K562 (cell line): ENCODE measurements around the gene COL4A2. TPM values are rescaled to one million over a fixed set of nuclear protein-coding genes. Genes with fewer than 3 reads are reported as not detected.

Experiments
- ATAC-seq: fragments of 200-7000 bp; cut with Tn5 transposase; 3 replicates; pipeline ENCODE4 v1.9.1; 2020; ENCODE audit warnings: moderate library complexity
- BruUV-seq: library from RNA; stranded (reverse); fragments of 400-500 nt; replicated peaks from 2 replicates; lab custom pipeline; 2021; lab: Mats Ljungman, UMichigan
- CTCF ChIA-PET: fragments of 300-600 bp; formaldehyde crosslinking; extraction: SDS; loops from one replicate; lab custom pipeline; 2021; ENCODE audit warnings: low intra/inter-chr PET ratio; lab: Yijun Ruan, JAX
- POLR2A ChIA-PET: fragments of 300-600, 350-650 bp; sonication (Branson Sonifier 250); formaldehyde crosslinking; extraction: SDS; loops from one replicate; lab custom pipeline; 2021; ENCODE audit warnings: antibody characterized with exemption, inconsistent platforms; lab: Yijun Ruan, JAX
- DNase-seq, 4 experiments: peaks; one replicate each; pipeline versions ENCODE4 v3.0.0 to v3.0.0-alpha.2; 2011 to 2018; ENCODE audit warnings: low spot score in 3 of 4, mixed read lengths in 3 of 4; ENCODE audit errors: extremely low read depth in 1 of 4
- FAIRE-seq: peaks from 2 replicates; lab custom pipeline; 2011; peaks lifted over from hg19 to GRCh38; lab: Jason Lieb, UNC
- H2AFZ ChIP-seq: 2 replicates; pipeline ENCODE4 v1.6.0; 2011; ENCODE audit warnings: low read depth, low read length, control low read depth, inconsistent platforms
- H3K27ac ChIP-seq: fragments of 200-600 bp; 3 replicates; pipeline ENCODE4 v1.8.0; 2011; ENCODE audit warnings: low read depth, mild to moderate bottlenecking, control low read depth, inconsistent platforms, low read length, moderate library complexity, mixed read lengths; ENCODE audit errors: extremely low read depth
- H3K27me3 ChIP-seq, 2 experiments: fragments of 300-600 bp in 1 of 2; 2 replicates in 1 of 2; 3 replicates in 1 of 2; pipeline versions ENCODE4 v1.6.0 to v1.8.0; 2011; ENCODE audit warnings: inconsistent platforms in 2 of 2, low read length in 2 of 2, mild to moderate bottlenecking in 1 of 2, mixed read lengths in 1 of 2, moderate library complexity in 1 of 2; ENCODE audit not compliant: control insufficient read depth in 2 of 2, insufficient read depth in 2 of 2
- H3K36me3 ChIP-seq: fragments of 300-600 bp; 3 replicates; pipeline ENCODE4 v1.8.0; 2011; ENCODE audit warnings: mild to moderate bottlenecking, low read length, inconsistent platforms; ENCODE audit not compliant: control insufficient read depth, insufficient read depth
- H3K4me1 ChIP-seq, 2 experiments: fragments of 200-600 bp in 1 of 2; replicated peaks in 1 of 2; 2 replicates in 1 of 2; 3 replicates in 1 of 2; pipeline versions ENCODE4 v1.5.1 to v1.8.0; 2011; ENCODE audit warnings: inconsistent platforms in 2 of 2, low read length in 2 of 2, mild to moderate bottlenecking in 1 of 2, mixed read lengths in 1 of 2, moderate library complexity in 1 of 2; ENCODE audit not compliant: control insufficient read depth in 2 of 2, insufficient read depth in 2 of 2
- H3K4me2 ChIP-seq: 2 replicates; pipeline ENCODE4 v1.6.1; 2011; ENCODE audit warnings: low read length, control low read depth, inconsistent platforms, mixed read lengths; ENCODE audit not compliant: insufficient read depth
- H3K4me3 ChIP-seq: fragments of 200-600 bp; sonication (generic), shearing (Covaris generic); 2 replicates; pipeline ENCODE4 v1.5.1; 2016; ENCODE audit warnings: control low read depth, inconsistent platforms
- H3K79me2 ChIP-seq: fragments of 200-600 bp; 3 replicates; pipeline ENCODE4 v1.8.0; 2011; ENCODE audit warnings: low read length, inconsistent platforms; ENCODE audit not compliant: control insufficient read depth, insufficient read depth
- H3K9ac ChIP-seq, 2 experiments: 2 replicates each; pipeline versions ENCODE4 v1.6.0 to v1.6.1; 2011; ENCODE audit warnings: low read depth in 2 of 2, low read length in 2 of 2, control low read depth in 1 of 2, inconsistent platforms in 1 of 2, mild to moderate bottlenecking in 1 of 2, mixed read lengths in 1 of 2; ENCODE audit not compliant: insufficient read depth in 1 of 2
- H3K9me1 ChIP-seq: one replicate; pipeline ENCODE4 v1.6.0; 2011; ENCODE audit warnings: inconsistent platforms, mild to moderate bottlenecking, low read length, moderate library complexity; ENCODE audit not compliant: control insufficient read depth, insufficient read depth
- H3K9me3 ChIP-seq: replicated peaks from 2 replicates; pipeline ENCODE4 v1.5.1; 2011; ENCODE audit warnings: low read depth, low read length, inconsistent platforms; ENCODE audit not compliant: control insufficient read depth, insufficient read depth
- H4K20me1 ChIP-seq: replicated peaks from 2 replicates; pipeline ENCODE4 v1.6.1; 2011; ENCODE audit warnings: low read length, inconsistent platforms, mixed read lengths; ENCODE audit not compliant: control insufficient read depth, insufficient read depth
- CBX2 ChIP-seq: fragments of 200-600 bp; sonication (generic); IDR thresholded peaks from one replicate; pipeline ENCODE4 v1.6.1; 2012; ENCODE audit warnings: mild to moderate bottlenecking, low read length, inconsistent platforms; ENCODE audit not compliant: insufficient read depth, poor library complexity, severe bottlenecking
- CHD1 ChIP-seq: fragments of 200-600 bp; sonication (generic); IDR thresholded peaks from one replicate; pipeline ENCODE4 v1.6.1; 2012; ENCODE audit warnings: mild to moderate bottlenecking, moderate library complexity, low read length, inconsistent platforms
- CREB3L1 ChIP-seq: fragments of 450-650 bp; IDR thresholded peaks from 2 replicates; pipeline ENCODE4 v1.6.1; 2014; ENCODE audit warnings: low read depth, mild to moderate bottlenecking, moderate library complexity, borderline replicate concordance
- ELK1 ChIP-seq: sonication (generic); formaldehyde crosslinking; IDR thresholded peaks from 2 replicates; pipeline ENCODE4 v1.8.1; 2022; ENCODE audit warnings: missing genetic modification reagents
- EP400 ChIP-seq: fragments of 450-650 bp; IDR thresholded peaks from 2 replicates; pipeline ENCODE4 v1.6.1; 2017; ENCODE audit warnings: antibody characterized with exemption, mild to moderate bottlenecking, moderate library complexity
- FIP1L1 ChIP-seq: fragments of 200-400 bp; formaldehyde crosslinking; IDR thresholded peaks from 2 replicates; pipeline ENCODE4 v1.6.1; 2018; ENCODE audit warnings: mild to moderate bottlenecking, low read depth, low read length; ENCODE audit not compliant: poor library complexity, severe bottlenecking
- FUS ChIP-seq: fragments of 200-400 bp; formaldehyde crosslinking; optimal IDR thresholded peaks from 2 replicates; pipeline ENCODE3; 2017; ENCODE audit warnings: low read depth, low read length
- RBBP5 ChIP-seq: fragments of 200-600 bp; sonication (generic); IDR thresholded peaks from 2 replicates; pipeline ENCODE4 v1.6.1; 2012; ENCODE audit warnings: borderline replicate concordance, mild to moderate bottlenecking, low read length, control low read depth, inconsistent platforms; ENCODE audit not compliant: insufficient read depth, poor library complexity, severe bottlenecking
- SMAD2 ChIP-seq: fragments of 150-350 bp; IDR thresholded peaks from 2 replicates; pipeline ENCODE4 v1.6.1; 2014; ENCODE audit warnings: low read depth, mild to moderate bottlenecking, low read length
- STAT5B ChIP-seq: fragments of 250-450 bp; sonication (Bioruptor Pico); IDR thresholded peaks from 2 replicates; pipeline ENCODE4 v1.8.0; 2021; ENCODE audit warnings: mild to moderate bottlenecking, inconsistent platforms
- TCF7 ChIP-seq: sonication (generic); IDR thresholded peaks from 2 replicates; pipeline ENCODE4 v1.6.1; 2016; ENCODE audit warnings: antibody characterized with exemption, borderline replicate concordance
- ZBTB8A ChIP-seq: fragments of 450-650 bp; IDR thresholded peaks from 2 replicates; pipeline ENCODE4 v1.6.1; 2018; ENCODE audit warnings: mild to moderate bottlenecking, moderate library complexity; ENCODE audit not compliant: partially characterized antibody
- ZNF232 ChIP-seq: sonication (generic); formaldehyde crosslinking; IDR thresholded peaks from 2 replicates; pipeline ENCODE4 v1.8.0; 2022; ENCODE audit warnings: mild to moderate bottlenecking, missing genetic modification reagents
- WGBS: fragments of 100-300 bp; shearing (Covaris generic); methylation state at CpG from one replicate; pipeline ENCODE4 v1.1.6; 2016; ENCODE audit warnings: low coverage, mixed read lengths; ENCODE audit not compliant: insufficient coverage; ENCODE audit errors: missing lambda C conversion rate; 5-methylcytosine and 5-hydroxymethylcytosine counted together
- in situ Hi-C: fragments of 300-500 bp; cut with MboI; formaldehyde crosslinking; loops from 4 replicates; pipeline ENCODE4 v1.15.0; 2018; ENCODE audit warnings: inconsistent platforms, mixed read lengths
- intact Hi-C: fragments of 100-400 bp; cut with micrococcal nuclease; formaldehyde crosslinking; loops from 2 replicates; pipeline ENCODE4 v1.14.2; 2022
- polyA plus RNA-seq, 8 experiments: library from polyadenylated mRNA; depleted of rRNA in 4 of 8; stranded (reverse) in 5 of 8; unstranded in 3 of 8; fragments of >200 nt; fragmentation: Nextera tagmentation in 2 of 8; fragmentation: Illumina TruSeq in 1 of 8; extraction: Ambion mirVana in 2 of 8; extraction: Trizol in 1 of 8; gene quantifications; 2 replicates each; pipeline versions ENCODE4 v1.2.1 to v1.2.3, GENCODE V29; 2011 to 2014; ENCODE audit warnings: inconsistent platforms in 1 of 8, missing spikeins in 1 of 8
- total RNA-seq, 7 experiments: library from RNA; depleted of rRNA in 6 of 7; stranded (reverse); fragments of >200 nt in 6 of 7; fragmentation: Illumina TruSeq in 2 of 7; extraction: Trizol in 2 of 7; gene quantifications; 2 replicates each; pipeline versions ENCODE4 v1.2.1 to v1.2.3, GENCODE V29; 2011 to 2021; ENCODE audit warnings: low replicate concordance in 1 of 7
- TF ChIP-seq, protein P1 (sequence below): IDR thresholded peaks from 3 replicates; pipeline ENCODE4 v1.6.1; 2011; ENCODE audit warnings: borderline replicate concordance, mild to moderate bottlenecking; ENCODE audit not compliant: insufficient read length, insufficient read depth
- TF ChIP-seq, protein P2 (sequence below): fragments of 450-650 bp; IDR thresholded peaks from 2 replicates; pipeline ENCODE4 v1.6.1; 2018; ENCODE audit warnings: mild to moderate bottlenecking, low read depth; ENCODE audit not compliant: partially characterized antibody

Gene COL4A2
- total and polyA plus RNA-seq, 9 of the 15 experiments (the other 6 are each of a cell fraction or from before 2014, with no cell fraction given) = 0.13 to 15.2 (median 8.1) TPM

GRCh38 chr13:110262508-110263291 is 44.4 kb upstream of the COL4A2 start:
- no TSS peak for BruUV-seq
- CTCF ChIA-PET = no interaction called here
- TF ChIP-seq ZBTB8A (no peak), TCF7 (no peak), FUS (no peak), EP400 (no peak), CBX2 (no peak), CREB3L1 (no peak), ELK1 (no peak), FIP1L1 (no peak), STAT5B (no peak), SMAD2 (no peak), ZNF232 (no peak), CHD1 (no peak), RBBP5 (no peak)
- TF ChIP-seq, protein P1, sequence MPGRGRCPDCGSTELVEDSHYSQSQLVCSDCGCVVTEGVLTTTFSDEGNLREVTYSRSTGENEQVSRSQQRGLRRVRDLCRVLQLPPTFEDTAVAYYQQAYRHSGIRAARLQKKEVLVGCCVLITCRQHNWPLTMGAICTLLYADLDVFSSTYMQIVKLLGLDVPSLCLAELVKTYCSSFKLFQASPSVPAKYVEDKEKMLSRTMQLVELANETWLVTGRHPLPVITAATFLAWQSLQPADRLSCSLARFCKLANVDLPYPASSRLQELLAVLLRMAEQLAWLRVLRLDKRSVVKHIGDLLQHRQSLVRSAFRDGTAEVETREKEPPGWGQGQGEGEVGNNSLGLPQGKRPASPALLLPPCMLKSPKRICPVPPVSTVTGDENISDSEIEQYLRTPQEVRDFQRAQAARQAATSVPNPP = no peak
- TF ChIP-seq, protein P2, sequence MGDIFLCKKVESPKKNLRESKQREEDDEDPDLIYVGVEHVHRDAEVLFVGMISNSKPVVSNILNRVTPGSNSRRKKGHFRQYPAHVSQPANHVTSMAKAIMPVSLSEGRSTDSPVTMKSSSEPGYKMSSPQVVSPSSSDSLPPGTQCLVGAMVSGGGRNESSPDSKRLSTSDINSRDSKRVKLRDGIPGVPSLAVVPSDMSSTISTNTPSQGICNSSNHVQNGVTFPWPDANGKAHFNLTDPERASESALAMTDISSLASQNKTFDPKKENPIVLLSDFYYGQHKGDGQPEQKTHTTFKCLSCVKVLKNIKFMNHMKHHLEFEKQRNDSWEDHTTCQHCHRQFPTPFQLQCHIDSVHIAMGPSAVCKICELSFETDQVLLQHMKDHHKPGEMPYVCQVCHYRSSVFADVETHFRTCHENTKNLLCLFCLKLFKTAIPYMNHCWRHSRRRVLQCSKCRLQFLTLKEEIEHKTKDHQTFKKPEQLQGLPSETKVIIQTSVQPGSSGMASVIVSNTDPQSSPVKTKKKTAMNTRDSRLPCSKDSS = no peak

More at GRCh38 chr13:110262508-110263291, 44.4 kb upstream of the COL4A2 start:
- FAIRE-seq (no peak), ATAC-seq (no peak), DNase-seq (no peak)
- no peaks in the 10 kb centered on the region for H3K9me1 ChIP-seq
- no peaks in the 10 kb centered on the region for H4K20me1 ChIP-seq
- H3K27me3 ChIP-seq = peaks cover 2 to 46% of the 10 kb centered on the region in 2 experiments; a peak in 4 of 5 replicates
- no peaks in the 10 kb centered on the region for H3K9me3 ChIP-seq
- intact Hi-C loops = no loop called here
- H3K4me2 ChIP-seq = no peak overlapping the region
- H3K79me2 ChIP-seq = no peaks in the 10 kb centered on the region
- no peak overlapping the region for H3K9ac ChIP-seq
- H3K4me1 ChIP-seq = no peaks in the 10 kb centered on the region
- no peak overlapping the region for H3K4me3 ChIP-seq
- H2AFZ ChIP-seq = no peak overlapping the region
- POLR2A ChIA-PET = no interaction called here
- in situ Hi-C loops = no loop called here
- no peak overlapping the region for H3K27ac ChIP-seq
- no peaks in the 10 kb centered on the region for H3K36me3 ChIP-seq
- WGBS = 0% methylated on average over 9 of the region's 11 CpGs
